Measurements from ENCODE around the gene PTPRD. TPM values are rescaled to one million over a fixed set of nuclear protein-coding genes. Genes with fewer than 3 reads are reported as not detected.

PTPRD gene
- total RNA-seq, 1 experiment from 2014 or later, result 69.6 TPM

DNA sequence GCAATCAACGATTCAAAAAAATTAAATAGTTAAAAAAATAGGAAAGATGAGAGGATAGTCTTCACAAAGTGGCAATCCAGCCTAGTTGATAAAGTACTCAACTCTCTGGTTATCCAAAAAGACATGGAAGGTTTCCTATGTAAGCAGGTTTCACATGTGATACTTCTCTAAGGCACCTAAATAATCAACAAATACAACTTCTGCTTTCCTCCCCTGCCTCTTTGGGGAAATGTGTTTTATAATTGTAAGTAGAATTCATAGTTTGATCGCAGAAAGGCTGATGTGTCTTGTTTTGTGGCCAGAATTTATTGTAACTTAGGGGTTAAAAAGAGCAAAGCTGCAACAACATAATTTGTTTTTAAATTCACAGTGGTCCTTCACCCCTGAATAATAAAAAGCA lies 1957.7 kb downstream of the PTPRD start:
- Mint-ChIP-seq H3K27me3 (ENCODE audit: low read depth) (no peaks in the 10 kb centered on the region), H3K4me3 (no peak overlapping the region), H3K4me1 (peaks cover 21% of the 10 kb centered on the region), H3K36me3 (no peaks in the 10 kb centered on the region), H3K27ac (no peak overlapping the region), H3K9me3 (no peaks in the 10 kb centered on the region)
- POLR2A ChIA-PET, result no interaction called here
- no peak for DNase-seq (ENCODE audit: low spot score)
- ATAC-seq, result no peak
- no peak for TF ChIP-seq NR2C2 (CRISPR knock-in tag; IDR thresholded peaks at IDR 0.05)
- TF ChIP-seq CTCF (IDR thresholded peaks at IDR 0.05), result no peak
- no peak for TF ChIP-seq IRF1 (CRISPR knock-in tag; IDR thresholded peaks at IDR 0.05)
- TF ChIP-seq KAT7 (CRISPR knock-in tag; IDR thresholded peaks at IDR 0.05; ENCODE audit: borderline replicate concordance), result no peak
- TF ChIP-seq JUN (CRISPR knock-in tag; IDR thresholded peaks at IDR 0.05), result no peak
- no peak for TF ChIP-seq EMX1 (CRISPR knock-in tag; IDR thresholded peaks at IDR 0.05)
- TF ChIP-seq, protein P1, sequence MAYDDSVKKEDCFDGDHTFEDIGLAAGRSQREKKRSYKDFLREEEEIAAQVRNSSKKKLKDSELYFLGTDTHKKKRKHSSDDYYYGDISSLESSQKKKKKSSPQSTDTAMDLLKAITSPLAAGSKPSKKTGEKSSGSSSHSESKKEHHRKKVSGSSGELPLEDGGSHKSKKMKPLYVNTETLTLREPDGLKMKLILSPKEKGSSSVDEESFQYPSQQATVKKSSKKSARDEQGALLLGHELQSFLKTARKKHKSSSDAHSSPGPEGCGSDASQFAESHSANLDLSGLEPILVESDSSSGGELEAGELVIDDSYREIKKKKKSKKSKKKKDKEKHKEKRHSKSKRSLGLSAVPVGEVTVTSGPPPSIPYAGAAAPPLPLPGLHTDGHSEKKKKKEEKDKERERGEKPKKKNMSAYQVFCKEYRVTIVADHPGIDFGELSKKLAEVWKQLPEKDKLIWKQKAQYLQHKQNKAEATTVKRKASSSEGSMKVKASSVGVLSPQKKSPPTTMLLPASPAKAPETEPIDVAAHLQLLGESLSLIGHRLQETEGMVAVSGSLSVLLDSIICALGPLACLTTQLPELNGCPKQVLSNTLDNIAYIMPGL (CRISPR knock-in tag; IDR thresholded peaks at IDR 0.05), result no peak
- no peak for TF ChIP-seq MAX (CRISPR knock-in tag; IDR thresholded peaks at IDR 0.05)
- TF ChIP-seq, protein P2, sequence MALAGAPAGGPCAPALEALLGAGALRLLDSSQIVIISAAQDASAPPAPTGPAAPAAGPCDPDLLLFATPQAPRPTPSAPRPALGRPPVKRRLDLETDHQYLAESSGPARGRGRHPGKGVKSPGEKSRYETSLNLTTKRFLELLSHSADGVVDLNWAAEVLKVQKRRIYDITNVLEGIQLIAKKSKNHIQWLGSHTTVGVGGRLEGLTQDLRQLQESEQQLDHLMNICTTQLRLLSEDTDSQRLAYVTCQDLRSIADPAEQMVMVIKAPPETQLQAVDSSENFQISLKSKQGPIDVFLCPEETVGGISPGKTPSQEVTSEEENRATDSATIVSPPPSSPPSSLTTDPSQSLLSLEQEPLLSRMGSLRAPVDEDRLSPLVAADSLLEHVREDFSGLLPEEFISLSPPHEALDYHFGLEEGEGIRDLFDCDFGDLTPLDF (CRISPR knock-in tag; IDR thresholded peaks at IDR 0.05), result no peak
- no peak for TF ChIP-seq NR3C1 (CRISPR knock-in tag; conservative IDR thresholded peaks at IDR 0.05; ENCODE audit: low read depth)
- TF ChIP-seq E2F5 (CRISPR knock-in tag; IDR thresholded peaks at IDR 0.05), result no peak
- TF ChIP-seq, protein P3, sequence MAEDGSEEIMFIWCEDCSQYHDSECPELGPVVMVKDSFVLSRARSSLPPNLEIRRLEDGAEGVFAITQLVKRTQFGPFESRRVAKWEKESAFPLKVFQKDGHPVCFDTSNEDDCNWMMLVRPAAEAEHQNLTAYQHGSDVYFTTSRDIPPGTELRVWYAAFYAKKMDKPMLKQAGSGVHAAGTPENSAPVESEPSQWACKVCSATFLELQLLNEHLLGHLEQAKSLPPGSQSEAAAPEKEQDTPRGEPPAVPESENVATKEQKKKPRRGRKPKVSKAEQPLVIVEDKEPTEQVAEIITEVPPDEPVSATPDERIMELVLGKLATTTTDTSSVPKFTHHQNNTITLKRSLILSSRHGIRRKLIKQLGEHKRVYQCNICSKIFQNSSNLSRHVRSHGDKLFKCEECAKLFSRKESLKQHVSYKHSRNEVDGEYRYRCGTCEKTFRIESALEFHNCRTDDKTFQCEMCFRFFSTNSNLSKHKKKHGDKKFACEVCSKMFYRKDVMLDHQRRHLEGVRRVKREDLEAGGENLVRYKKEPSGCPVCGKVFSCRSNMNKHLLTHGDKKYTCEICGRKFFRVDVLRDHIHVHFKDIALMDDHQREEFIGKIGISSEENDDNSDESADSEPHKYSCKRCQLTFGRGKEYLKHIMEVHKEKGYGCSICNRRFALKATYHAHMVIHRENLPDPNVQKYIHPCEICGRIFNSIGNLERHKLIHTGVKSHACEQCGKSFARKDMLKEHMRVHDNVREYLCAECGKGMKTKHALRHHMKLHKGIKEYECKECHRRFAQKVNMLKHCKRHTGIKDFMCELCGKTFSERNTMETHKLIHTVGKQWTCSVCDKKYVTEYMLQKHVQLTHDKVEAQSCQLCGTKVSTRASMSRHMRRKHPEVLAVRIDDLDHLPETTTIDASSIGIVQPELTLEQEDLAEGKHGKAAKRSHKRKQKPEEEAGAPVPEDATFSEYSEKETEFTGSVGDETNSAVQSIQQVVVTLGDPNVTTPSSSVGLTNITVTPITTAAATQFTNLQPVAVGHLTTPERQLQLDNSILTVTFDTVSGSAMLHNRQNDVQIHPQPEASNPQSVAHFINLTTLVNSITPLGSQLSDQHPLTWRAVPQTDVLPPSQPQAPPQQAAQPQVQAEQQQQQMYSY (CRISPR knock-in tag; IDR thresholded peaks at IDR 0.05), result no peak
- no peak for TF ChIP-seq ETV6 (CRISPR knock-in tag; IDR thresholded peaks at IDR 0.05)
- no peak for TF ChIP-seq TEAD1 (CRISPR knock-in tag; IDR thresholded peaks at IDR 0.05)
- CTCF ChIA-PET, result no interaction called here

DNA sequence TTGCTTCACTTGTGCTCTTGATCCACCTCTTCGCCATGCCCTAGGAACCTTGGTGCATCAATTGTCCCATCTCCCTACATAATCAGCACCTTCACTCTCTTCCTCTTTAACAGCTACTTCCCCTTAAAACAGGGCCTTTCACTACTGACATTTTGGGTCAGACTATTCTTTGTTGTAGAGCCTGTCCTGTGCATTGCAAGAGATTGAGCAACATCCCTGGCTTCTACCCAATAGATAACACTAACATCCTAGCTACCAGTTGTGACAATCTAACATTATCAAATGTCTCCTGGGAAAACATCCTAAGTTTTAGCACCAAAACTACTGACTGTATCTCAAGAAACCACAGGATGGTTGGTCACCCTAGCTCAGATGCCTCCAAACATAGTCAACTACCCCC lies 1958.9 kb downstream of the PTPRD start:
- DNase-seq (ENCODE audit: low spot score) (no peak), ATAC-seq (no peak)
- no peaks in the 10 kb centered on the region for H3K9me3 Mint-ChIP-seq
- no peak overlapping the region; the same call in 1 of the 2 replicates for H3K27ac Mint-ChIP-seq
- no peaks in the 10 kb centered on the region for H3K36me3 Mint-ChIP-seq
- H3K4me1 Mint-ChIP-seq, result peaks cover 21% of the 10 kb centered on the region
- no peak overlapping the region for H3K4me3 Mint-ChIP-seq
- POLR2A ChIA-PET, result no interaction called here
- CTCF ChIA-PET, result no interaction called here
- no peaks in the 10 kb centered on the region for H3K27me3 Mint-ChIP-seq (ENCODE audit: low read depth)
- no peak for TF ChIP-seq ARID4B (CRISPR knock-in tag; IDR thresholded peaks at IDR 0.05; ENCODE audit: borderline replicate concordance)
- TF ChIP-seq KAT7 (CRISPR knock-in tag; IDR thresholded peaks at IDR 0.05; ENCODE audit: borderline replicate concordance), result no peak
- TF ChIP-seq, protein P4, sequence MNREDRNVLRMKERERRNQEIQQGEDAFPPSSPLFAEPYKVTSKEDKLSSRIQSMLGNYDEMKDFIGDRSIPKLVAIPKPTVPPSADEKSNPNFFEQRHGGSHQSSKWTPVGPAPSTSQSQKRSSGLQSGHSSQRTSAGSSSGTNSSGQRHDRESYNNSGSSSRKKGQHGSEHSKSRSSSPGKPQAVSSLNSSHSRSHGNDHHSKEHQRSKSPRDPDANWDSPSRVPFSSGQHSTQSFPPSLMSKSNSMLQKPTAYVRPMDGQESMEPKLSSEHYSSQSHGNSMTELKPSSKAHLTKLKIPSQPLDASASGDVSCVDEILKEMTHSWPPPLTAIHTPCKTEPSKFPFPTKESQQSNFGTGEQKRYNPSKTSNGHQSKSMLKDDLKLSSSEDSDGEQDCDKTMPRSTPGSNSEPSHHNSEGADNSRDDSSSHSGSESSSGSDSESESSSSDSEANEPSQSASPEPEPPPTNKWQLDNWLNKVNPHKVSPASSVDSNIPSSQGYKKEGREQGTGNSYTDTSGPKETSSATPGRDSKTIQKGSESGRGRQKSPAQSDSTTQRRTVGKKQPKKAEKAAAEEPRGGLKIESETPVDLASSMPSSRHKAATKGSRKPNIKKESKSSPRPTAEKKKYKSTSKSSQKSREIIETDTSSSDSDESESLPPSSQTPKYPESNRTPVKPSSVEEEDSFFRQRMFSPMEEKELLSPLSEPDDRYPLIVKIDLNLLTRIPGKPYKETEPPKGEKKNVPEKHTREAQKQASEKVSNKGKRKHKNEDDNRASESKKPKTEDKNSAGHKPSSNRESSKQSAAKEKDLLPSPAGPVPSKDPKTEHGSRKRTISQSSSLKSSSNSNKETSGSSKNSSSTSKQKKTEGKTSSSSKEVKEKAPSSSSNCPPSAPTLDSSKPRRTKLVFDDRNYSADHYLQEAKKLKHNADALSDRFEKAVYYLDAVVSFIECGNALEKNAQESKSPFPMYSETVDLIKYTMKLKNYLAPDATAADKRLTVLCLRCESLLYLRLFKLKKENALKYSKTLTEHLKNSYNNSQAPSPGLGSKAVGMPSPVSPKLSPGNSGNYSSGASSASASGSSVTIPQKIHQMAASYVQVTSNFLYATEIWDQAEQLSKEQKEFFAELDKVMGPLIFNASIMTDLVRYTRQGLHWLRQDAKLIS (CRISPR knock-in tag; IDR thresholded peaks at IDR 0.05; ENCODE audit: borderline replicate concordance), result no peak
